Calu3 (cell line): ENCODE data around the gene GH2. TPM values are rescaled to one million over a fixed set of nuclear protein-coding genes. Genes with fewer than 3 reads are reported as not detected.
A peak's percentile ranks its signal among the peaks of the same experiment; 100 is the strongest.
"Not testable (repeated sequence)": the region's sequence is repeated elsewhere in the genome, so short reads cannot be mapped to it uniquely, and the experiment has no call there.

ENCODE experiments used
- BruUV-seq: library from RNA; stranded (reverse); fragments of 400-500 nt; replicated peaks from 2 replicates; lab custom pipeline; 2021; lab: Mats Ljungman, UMichigan
- CTCF ChIA-PET: fragments of 300-600 bp; sonication (Branson Sonifier 250); formaldehyde crosslinking; loops from one replicate; lab custom pipeline; 2022; ENCODE audit warnings: antibody characterized with exemption; lab: Charles Lee
- DNase-seq: peaks from one replicate; pipeline ENCODE4 v3.0.0; 2022
- H3K27ac Mint-ChIP-seq: one replicate; pipeline ENCODE4 v1.8.0; 2022; ENCODE audit warnings: mixed read lengths; ENCODE audit not compliant: unreplicated experiment
- H3K27me3 Mint-ChIP-seq: one replicate; pipeline ENCODE4 v1.8.0; 2022; ENCODE audit warnings: mixed read lengths; ENCODE audit not compliant: unreplicated experiment
- H3K36me3 Mint-ChIP-seq: one replicate; pipeline ENCODE4 v1.8.0; 2022; ENCODE audit warnings: mild to moderate bottlenecking, moderate library complexity, mixed read lengths; ENCODE audit not compliant: insufficient read depth, unreplicated experiment
- H3K4me1 Mint-ChIP-seq: one replicate; pipeline ENCODE4 v1.8.0; 2022; ENCODE audit warnings: mild to moderate bottlenecking, low read depth, mixed read lengths; ENCODE audit not compliant: unreplicated experiment
- H3K4me3 Mint-ChIP-seq: one replicate; pipeline ENCODE4 v1.8.0; 2022; ENCODE audit warnings: mild to moderate bottlenecking, low read depth, moderate library complexity, mixed read lengths; ENCODE audit not compliant: unreplicated experiment
- H3K9me3 Mint-ChIP-seq: one replicate; pipeline ENCODE4 v1.8.0; 2022; ENCODE audit warnings: low read depth, mixed read lengths; ENCODE audit not compliant: unreplicated experiment
- intact Hi-C: fragments of 100-400 bp; cut with micrococcal nuclease; formaldehyde crosslinking; loops from one replicate; pipeline ENCODE4 v1.10.0; 2022; ENCODE audit not compliant: unreplicated experiment
- total RNA-seq: library from RNA; stranded (reverse); gene quantifications from 2 replicates; pipeline ENCODE4 v1.2.3, GENCODE V29; 2022
- TF ChIP-seq, protein P1 (sequence below): fragments of 200-600 bp; IDR thresholded peaks from one replicate; pipeline ENCODE4 v1.8.0; 2022; ENCODE audit warnings: antibody characterized with exemption; ENCODE audit not compliant: unreplicated experiment

The GH2 gene
- total RNA-seq, 1 experiment from 2014 or later = not detected

DNA sequence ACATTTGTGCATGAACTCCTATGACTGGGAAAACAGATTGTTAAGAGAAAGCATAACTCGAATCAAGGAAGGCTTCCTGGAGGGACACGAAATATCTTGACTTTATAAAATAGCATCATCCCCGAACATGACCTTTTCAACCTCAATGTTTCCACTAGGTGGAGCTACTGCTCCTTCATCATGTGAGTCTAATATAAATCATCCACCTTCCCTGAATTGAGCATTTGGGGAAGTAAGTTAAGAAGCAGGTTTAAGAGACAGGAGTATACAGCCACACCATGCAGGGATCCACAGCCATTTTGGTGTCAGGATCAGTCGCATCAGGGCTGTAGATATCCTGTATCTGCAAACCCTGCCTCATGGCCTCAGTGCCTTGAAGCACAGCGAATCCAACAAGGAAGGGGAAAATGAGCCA is 22.1 kb upstream of the GH2 start:
- H3K27me3 Mint-ChIP-seq = peaks cover 52% of the 10 kb centered on the region
- H3K27ac Mint-ChIP-seq, H3K9me3 Mint-ChIP-seq, H3K4me3 Mint-ChIP-seq, H3K36me3 Mint-ChIP-seq, H3K4me1 Mint-ChIP-seq, BruUV-seq, intact Hi-C loops: not testable (repeated sequence)
- CTCF ChIA-PET = interaction anchor here (1.1 kb wide), 1 partner anchor 153 kb away, joined by 3 read pairs; no protein-coding TSS in a partner anchor
- DNase-seq = peak; percentile 26
- TF ChIP-seq, protein P1, sequence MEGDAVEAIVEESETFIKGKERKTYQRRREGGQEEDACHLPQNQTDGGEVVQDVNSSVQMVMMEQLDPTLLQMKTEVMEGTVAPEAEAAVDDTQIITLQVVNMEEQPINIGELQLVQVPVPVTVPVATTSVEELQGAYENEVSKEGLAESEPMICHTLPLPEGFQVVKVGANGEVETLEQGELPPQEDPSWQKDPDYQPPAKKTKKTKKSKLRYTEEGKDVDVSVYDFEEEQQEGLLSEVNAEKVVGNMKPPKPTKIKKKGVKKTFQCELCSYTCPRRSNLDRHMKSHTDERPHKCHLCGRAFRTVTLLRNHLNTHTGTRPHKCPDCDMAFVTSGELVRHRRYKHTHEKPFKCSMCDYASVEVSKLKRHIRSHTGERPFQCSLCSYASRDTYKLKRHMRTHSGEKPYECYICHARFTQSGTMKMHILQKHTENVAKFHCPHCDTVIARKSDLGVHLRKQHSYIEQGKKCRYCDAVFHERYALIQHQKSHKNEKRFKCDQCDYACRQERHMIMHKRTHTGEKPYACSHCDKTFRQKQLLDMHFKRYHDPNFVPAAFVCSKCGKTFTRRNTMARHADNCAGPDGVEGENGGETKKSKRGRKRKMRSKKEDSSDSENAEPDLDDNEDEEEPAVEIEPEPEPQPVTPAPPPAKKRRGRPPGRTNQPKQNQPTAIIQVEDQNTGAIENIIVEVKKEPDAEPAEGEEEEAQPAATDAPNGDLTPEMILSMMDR = peak; percentile 13

DNA sequence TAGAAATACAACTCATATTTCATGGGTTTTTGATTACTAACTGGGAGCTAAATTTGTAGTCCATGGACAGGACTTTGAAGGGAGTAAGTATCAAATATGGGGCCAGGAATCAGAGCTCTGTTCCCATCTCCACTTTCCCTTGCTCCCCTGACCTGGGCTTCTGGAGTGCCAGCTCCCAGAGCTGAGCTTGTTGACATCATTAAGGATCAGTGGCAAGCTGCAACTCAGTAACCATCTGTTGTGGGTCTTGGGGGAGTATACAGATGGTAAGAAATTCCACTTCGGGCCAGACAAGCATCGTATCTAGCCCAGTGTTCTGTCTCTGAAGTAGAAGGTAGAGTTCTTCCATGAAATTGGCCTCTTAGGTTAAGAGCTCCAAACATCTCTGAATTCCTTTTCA is 20.2 kb upstream of the GH2 start:
- H3K36me3 Mint-ChIP-seq, H3K4me3 Mint-ChIP-seq, H3K9me3 Mint-ChIP-seq, BruUV-seq, intact Hi-C loops, H3K4me1 Mint-ChIP-seq, H3K27ac Mint-ChIP-seq, DNase-seq: not testable (repeated sequence)
- H3K27me3 Mint-ChIP-seq = peaks cover 41% of the 10 kb centered on the region
- CTCF ChIA-PET = interaction anchor here (0.7 to 1.0 kb wide), 3 partner anchors 36 to 124 kb away, joined by 3 read pairs; no protein-coding TSS in a partner anchor

DNA sequence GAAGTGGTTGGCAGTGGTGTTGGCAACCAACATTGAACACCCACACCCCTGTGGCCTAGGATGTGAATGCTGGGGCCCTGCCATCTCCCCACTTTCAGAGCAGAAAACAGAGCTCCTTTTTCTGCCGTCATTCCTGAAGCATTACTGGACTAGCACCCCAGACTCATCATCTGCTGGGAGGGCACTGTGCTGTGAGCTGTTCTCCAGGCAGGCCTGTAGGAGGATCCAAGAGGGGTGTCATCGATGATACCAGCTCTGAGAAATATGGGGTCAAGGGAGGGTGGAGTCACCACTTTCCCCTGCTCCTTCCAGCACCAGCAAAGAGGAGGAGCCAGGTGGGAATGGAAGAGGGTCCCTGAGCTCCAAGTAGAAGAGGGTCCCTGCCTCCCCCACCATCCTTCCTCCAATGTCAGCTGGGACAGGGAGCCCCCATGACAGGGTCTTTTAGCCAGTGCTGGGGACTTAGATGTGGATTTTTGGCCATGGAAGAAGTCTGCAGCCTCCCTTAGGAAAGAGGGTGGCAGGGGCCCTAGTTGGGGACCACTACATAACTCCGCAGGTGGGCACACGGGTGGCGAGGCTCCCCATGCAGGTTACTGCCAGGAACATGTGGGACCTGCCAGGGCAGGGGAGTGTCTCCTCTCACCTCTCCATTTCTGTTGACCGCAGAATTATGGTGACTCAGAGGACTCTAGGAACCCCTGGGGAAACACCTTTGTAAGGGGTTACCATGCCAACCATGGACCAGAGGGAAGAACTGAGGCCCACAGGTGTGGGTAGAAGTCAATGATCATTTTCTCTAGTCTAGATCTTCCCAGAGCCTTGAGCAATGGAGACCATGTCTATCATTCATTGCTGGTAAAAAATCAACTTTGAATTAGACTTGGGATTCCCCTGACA is 17.4 kb upstream of the GH2 start:
- BruUV-seq, H3K27ac Mint-ChIP-seq: not testable (repeated sequence)

DNA sequence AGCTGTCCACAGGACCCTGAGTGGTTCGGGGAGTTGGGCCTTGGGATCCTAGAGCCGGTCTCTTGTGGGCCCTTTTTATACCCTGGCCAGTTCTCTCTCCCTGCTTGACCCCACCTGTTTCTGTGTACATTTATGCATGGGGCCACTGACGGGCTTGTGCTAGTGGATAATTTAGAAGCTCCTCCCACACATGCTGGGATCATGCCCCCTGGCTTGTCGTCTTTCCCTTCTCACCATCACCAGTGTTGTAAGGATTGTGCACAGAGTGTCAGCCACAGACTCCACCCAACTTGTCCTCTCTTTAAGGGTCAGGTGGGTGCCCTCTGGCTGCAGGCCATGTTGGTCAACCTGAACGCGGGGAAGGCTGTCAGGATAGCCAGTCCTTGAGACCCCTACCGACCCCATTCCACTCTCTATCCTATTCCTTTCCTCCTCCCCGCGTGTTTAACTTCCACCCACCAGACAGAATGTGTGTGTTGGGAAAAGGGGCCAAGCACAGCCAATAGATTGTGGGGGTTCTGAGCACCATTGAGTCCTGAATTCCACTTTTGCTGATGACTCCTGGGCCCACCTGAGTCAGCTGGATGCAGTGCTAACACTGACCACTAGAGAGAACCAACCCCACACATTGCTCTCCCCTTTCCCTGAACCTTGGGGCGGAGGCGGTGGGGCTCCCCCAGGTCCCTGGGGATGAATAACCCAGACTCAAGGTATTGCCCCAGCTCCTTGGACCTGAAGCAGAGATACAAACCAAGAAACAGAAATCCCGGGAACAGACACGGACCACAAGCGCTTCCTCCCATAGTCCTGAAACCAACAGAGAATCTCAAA is 15.0 kb upstream of the GH2 start, which contains the start of gene CSH1:
TSS of gene CSH1 (minus strand) at position 51 of the 831 bp plus-strand sequence. CDS start 63 bp downstream, outside the sequence.
- H3K36me3 Mint-ChIP-seq, CTCF ChIA-PET, intact Hi-C loops, H3K4me3 Mint-ChIP-seq, H3K27ac Mint-ChIP-seq, DNase-seq, H3K4me1 Mint-ChIP-seq, BruUV-seq, H3K9me3 Mint-ChIP-seq: not testable (repeated sequence)
- peaks cover 27% of the 10 kb centered on the region for H3K27me3 Mint-ChIP-seq

More for the DNA sequence above, 17.4 kb upstream of the GH2 start:
- intact Hi-C loops, H3K9me3 Mint-ChIP-seq, CTCF ChIA-PET, H3K4me1 Mint-ChIP-seq, H3K4me3 Mint-ChIP-seq, H3K36me3 Mint-ChIP-seq: not testable (repeated sequence)
- peak; percentile 28 for DNase-seq
- peaks cover 28% of the 10 kb centered on the region for H3K27me3 Mint-ChIP-seq

DNA sequence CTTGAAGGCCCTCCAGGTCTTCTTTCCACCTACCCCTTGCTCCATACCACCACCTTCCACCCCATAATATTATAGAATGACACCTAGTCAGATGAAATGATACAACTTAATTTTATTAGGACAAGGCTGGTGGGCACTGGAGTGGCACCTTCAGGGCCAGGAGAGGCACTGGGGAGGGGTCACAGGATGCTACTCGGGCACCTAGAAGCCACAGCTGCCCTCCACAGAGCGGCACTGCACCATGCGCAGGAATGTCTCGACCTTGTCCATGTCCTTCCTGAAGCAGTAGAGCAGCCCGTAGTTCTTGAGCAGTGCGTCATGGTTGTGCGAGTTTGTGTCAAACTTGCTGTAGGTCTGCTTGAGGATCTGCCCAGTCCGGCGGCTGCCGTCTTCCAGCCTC is 13.1 kb upstream of the GH2 start:
- H3K9me3 Mint-ChIP-seq, H3K27ac Mint-ChIP-seq, CTCF ChIA-PET, DNase-seq, BruUV-seq, intact Hi-C loops, H3K4me3 Mint-ChIP-seq, H3K36me3 Mint-ChIP-seq, H3K4me1 Mint-ChIP-seq: not testable (repeated sequence)
- H3K27me3 Mint-ChIP-seq = peaks cover 22% of the 10 kb centered on the region

DNA sequence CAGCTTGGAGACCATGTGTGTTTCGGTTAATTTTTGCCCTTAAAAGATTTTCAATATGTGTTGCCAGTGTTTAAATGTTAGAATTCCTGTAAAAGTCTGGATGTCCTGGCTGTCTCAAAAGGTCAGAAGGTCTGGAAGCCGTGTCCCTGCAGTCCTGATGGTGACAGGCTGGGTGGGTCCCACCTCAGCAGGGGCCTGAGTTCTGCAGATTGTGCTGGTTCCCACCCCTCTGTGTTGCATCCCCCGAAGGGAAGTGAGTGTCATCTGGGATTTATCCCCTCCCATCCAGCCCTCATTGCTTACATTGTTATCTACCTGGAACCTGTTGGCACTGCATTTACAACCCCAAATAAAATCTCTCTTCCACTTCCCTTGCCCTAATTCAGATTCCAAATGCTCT is 12.3 kb upstream of the GH2 start:
- BruUV-seq, CTCF ChIA-PET, H3K4me3 Mint-ChIP-seq, H3K36me3 Mint-ChIP-seq, H3K4me1 Mint-ChIP-seq, intact Hi-C loops, DNase-seq, H3K27ac Mint-ChIP-seq, H3K9me3 Mint-ChIP-seq: not testable (repeated sequence)
- peaks cover 22% of the 10 kb centered on the region for H3K27me3 Mint-ChIP-seq

DNA sequence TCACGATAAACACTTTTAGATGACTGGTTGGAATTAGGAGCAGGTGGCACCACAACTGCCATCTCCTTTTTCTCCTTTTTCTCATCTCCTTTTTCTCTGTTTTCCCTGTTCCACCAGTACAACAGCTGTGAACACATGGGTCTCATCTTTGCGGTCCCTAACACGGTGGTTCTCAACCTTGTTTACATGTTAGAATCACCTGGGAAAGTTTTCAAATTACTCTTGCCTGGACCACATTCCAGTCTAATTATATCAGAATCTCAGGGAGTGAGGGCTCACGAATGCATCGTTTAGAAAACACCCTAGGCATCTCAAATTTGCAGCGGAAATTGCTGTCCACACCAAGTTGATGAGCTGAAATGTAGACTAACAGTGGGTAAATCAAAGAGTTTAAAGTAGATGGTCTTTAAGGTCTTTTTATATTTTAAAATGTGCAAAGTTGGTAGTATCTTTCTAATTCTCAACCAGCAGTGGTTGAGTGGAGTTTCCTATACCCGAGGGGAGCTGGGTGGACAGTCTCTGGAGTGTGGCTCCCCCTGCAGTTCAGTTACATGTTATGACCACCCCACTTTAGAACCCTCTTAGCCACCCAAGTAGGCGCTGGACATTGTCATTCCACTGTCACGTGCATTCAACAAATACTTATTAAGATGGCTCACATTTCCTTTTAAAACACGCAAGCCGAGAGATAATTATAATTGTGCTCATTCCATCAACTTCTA is 10.7 kb upstream of the GH2 start:
- BruUV-seq, H3K36me3 Mint-ChIP-seq, H3K4me1 Mint-ChIP-seq, DNase-seq, H3K27ac Mint-ChIP-seq, H3K4me3 Mint-ChIP-seq, H3K9me3 Mint-ChIP-seq, intact Hi-C loops: not testable (repeated sequence)
- peaks cover 24% of the 10 kb centered on the region for H3K27me3 Mint-ChIP-seq
- CTCF ChIA-PET = interaction anchor here (0.6 kb wide), 1 partner anchor 245 kb away, joined by 3 read pairs; no protein-coding TSS in a partner anchor
